Loucy (cell line): ENCODE measurements around the gene ACSS2.
"Not testable (repeated sequence)": the region's sequence is repeated elsewhere in the genome, so short reads cannot be mapped to it uniquely, and the experiment has no call there.

Experiments used
- EZH2phosphoT487 ChIP-seq: fragments of 200-600 bp; IDR thresholded peaks from 2 replicates; pipeline ENCODE4 v1.6.1; 2018; ENCODE audit warnings: antibody characterized with exemption, mild to moderate bottlenecking, moderate library complexity, borderline replicate concordance
- TF ChIP-seq, protein P1 (sequence below): fragments of 200-600 bp; sonication (generic); conservative IDR thresholded peaks from 2 replicates; pipeline ENCODE4 v1.5.1; 2014; ENCODE audit warnings: mild to moderate bottlenecking, antibody characterized with exemption, low read length

DNA sequence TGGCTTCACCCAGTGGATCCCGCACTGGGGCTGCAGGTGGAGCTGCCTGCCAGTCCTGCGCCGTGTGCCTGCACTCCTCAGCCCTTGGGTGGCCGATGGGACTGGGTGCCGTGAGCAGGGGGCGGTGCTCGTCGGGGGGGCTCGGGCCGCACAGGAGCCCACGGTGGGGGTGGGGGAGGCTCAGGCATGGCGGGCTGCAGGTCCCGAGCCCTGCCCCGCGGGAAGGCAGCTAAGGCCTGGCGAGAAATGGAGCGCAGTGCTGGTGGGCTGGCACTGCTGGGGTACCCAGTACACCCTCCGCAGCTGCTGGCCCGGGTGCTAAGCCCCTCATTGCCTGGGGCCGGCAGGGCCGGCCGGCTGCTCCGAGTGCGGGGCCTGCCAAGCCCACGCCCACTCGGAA lies 22.3 kb downstream of the ACSS2 start:
- TF ChIP-seq, protein P1, sequence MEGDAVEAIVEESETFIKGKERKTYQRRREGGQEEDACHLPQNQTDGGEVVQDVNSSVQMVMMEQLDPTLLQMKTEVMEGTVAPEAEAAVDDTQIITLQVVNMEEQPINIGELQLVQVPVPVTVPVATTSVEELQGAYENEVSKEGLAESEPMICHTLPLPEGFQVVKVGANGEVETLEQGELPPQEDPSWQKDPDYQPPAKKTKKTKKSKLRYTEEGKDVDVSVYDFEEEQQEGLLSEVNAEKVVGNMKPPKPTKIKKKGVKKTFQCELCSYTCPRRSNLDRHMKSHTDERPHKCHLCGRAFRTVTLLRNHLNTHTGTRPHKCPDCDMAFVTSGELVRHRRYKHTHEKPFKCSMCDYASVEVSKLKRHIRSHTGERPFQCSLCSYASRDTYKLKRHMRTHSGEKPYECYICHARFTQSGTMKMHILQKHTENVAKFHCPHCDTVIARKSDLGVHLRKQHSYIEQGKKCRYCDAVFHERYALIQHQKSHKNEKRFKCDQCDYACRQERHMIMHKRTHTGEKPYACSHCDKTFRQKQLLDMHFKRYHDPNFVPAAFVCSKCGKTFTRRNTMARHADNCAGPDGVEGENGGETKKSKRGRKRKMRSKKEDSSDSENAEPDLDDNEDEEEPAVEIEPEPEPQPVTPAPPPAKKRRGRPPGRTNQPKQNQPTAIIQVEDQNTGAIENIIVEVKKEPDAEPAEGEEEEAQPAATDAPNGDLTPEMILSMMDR, result not testable (repeated sequence)
- TF ChIP-seq EZH2phosphoT487, result not testable (repeated sequence)
